ENCODE results near the gene SDC1. TPM values are rescaled to one million over a fixed set of nuclear protein-coding genes. Genes with fewer than 3 reads are reported as not detected.
"Not testable (repeated sequence)": the region's sequence is repeated elsewhere in the genome, so short reads cannot be mapped to it uniquely, and the experiment has no call there.

The SDC1 gene
- under 1 TPM; 0.33 to 0.73 (median 0.66) TPM for total RNA-seq

DNA sequence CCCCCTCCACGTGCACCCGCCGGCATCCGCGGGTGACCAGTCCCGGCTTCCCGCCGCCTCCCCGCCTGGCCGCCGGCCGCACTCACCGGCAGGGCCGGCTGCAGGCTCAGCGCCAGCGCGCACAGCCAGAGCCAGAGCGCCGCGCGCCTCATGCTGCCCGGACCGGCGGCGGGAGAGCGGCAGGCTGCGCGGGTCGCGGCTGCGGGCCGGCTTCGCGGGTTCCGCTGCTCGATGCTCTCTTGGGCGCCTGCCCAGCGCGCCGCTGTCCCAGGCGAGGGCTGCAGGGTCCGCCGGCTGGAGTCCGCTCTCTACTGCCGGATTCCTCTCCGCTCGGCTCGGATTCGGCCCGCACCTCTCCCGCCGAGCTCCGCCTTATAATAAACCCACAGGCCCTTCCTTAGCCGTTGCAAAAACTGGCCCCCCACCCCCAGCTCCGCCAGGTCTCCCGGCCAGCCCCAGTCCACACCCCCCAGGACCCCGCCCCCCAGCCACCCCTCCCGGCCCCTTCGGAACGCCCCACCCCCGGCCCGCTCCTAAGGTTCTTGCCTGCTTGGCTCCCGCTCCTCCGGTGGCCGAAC lies at the start of gene SDC1:
Gene SDC1 (minus strand): TSS at position 415 of the 578 bp plus-strand sequence. CDS start 263 bp downstream, at position 152.
- no peak for DNase-seq
- peak within 1 kb of the TSS; percentile 53 for H3K4me3 Mint-ChIP-seq
- ATAC-seq, result peak; percentile 41 to 44
- no peaks in the 10 kb centered on the region for H3K9me3 Mint-ChIP-seq
- peaks cover 58% of the 10 kb centered on the region for H3K27me3 Mint-ChIP-seq (ENCODE audit: low read depth)
- no peaks in the 10 kb centered on the region for H3K36me3 Mint-ChIP-seq (ENCODE audit: insufficient read depth)
- peaks cover 9% of the 10 kb centered on the region for H3K4me1 Mint-ChIP-seq (ENCODE audit: low read depth)

DNA sequence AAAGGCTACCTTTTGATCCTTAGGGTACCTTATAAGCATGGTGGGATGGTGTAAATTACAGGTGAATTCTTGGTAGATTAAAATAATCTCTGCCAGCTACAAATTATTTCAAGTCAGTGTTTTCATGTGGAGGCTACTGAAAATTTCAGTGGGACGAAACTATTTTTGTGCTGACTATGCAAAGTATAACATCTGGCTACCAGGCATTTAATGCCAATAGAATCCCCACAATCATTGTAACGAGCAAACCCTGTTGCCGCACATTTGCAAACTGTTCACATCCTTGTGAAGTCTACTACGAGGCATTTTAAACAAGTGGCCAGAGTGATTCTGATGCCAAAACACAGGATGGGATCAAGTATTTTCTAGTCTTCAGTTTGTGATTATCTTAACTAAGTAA lies 48.1 kb upstream of the SDC1 start:
- no peak for ATAC-seq
- H3K4me3 Mint-ChIP-seq, result no peak overlapping the region

DNA sequence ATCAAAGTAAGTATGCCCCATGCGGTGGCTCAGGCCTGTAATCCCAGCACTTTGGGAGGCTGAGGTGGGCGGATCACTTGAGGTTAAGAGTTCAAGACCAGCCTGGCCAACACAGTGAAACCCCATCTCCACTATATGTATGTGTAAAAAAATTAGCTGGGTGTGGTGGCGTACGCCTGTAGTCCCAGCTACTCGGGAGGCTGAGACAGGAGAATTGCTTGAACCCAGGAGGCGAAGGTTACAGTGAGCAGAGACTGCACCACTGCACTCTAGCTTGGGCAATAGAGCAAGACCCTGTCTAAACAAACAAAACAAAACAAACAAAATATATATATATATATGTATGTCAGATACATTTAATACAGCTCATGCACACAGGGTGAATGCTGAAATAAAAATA lies 43.4 kb upstream of the SDC1 start:
- H3K36me3 Mint-ChIP-seq (ENCODE audit: insufficient read depth); H3K4me3 Mint-ChIP-seq; ATAC-seq; DNase-seq; H3K27me3 Mint-ChIP-seq (ENCODE audit: low read depth); H3K9me3 Mint-ChIP-seq; H3K4me1 Mint-ChIP-seq (ENCODE audit: low read depth): not testable (repeated sequence)

More for the DNA sequence above, 48.1 kb upstream of the SDC1 start:
- DNase-seq, result no peak
- no peaks in the 10 kb centered on the region for H3K9me3 Mint-ChIP-seq
- H3K4me1 Mint-ChIP-seq (ENCODE audit: low read depth), result peaks cover 8% of the 10 kb centered on the region
- no peaks in the 10 kb centered on the region for H3K27me3 Mint-ChIP-seq (ENCODE audit: low read depth)
- H3K36me3 Mint-ChIP-seq (ENCODE audit: insufficient read depth), result peaks cover 15% of the 10 kb centered on the region

- no peak overlapping the region for H3K4me3 Mint-ChIP-seq
- ATAC-seq, result no peak
Measured at GRCh38 chr2:20267529-20267928, 42.6 kb upstream of the SDC1 start.

DNA sequence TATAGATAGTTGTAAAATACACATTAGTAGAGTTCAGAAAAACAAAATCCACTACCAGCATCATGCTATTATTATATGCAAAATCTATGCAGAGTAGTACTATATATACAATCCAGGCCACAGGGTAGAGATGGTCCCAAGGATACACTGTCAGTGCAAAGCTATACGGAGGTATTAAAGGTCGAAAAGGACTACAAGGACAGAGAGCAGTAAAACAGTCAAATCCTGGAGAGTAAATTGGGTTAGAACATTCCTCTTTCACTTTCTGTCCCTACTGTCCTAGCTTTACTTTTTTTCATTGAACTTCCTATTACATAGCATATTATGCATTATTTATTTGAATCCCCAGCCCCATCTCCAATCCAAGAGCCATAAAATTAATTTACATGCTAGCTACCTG lies 39.7 kb upstream of the SDC1 start:
- Mint-ChIP-seq H3K9me3 (no peaks in the 10 kb centered on the region), H3K4me1 (ENCODE audit: low read depth) (peaks cover 5% of the 10 kb centered on the region), H3K36me3 (ENCODE audit: insufficient read depth) (peaks cover 16% of the 10 kb centered on the region), H3K4me3 (no peak overlapping the region), H3K27me3 (ENCODE audit: low read depth) (no peaks in the 10 kb centered on the region)
- DNase-seq (no peak), ATAC-seq (no peak)

More at GRCh38 chr2:20267529-20267928, 42.6 kb upstream of the SDC1 start:
- no peaks in the 10 kb centered on the region for H3K9me3 Mint-ChIP-seq
- peaks cover 12% of the 10 kb centered on the region for H3K36me3 Mint-ChIP-seq (ENCODE audit: insufficient read depth)
- no peak for DNase-seq
- H3K27me3 Mint-ChIP-seq (ENCODE audit: low read depth), result no peaks in the 10 kb centered on the region
- H3K4me1 Mint-ChIP-seq (ENCODE audit: low read depth), result peaks cover 5% of the 10 kb centered on the region

DNA sequence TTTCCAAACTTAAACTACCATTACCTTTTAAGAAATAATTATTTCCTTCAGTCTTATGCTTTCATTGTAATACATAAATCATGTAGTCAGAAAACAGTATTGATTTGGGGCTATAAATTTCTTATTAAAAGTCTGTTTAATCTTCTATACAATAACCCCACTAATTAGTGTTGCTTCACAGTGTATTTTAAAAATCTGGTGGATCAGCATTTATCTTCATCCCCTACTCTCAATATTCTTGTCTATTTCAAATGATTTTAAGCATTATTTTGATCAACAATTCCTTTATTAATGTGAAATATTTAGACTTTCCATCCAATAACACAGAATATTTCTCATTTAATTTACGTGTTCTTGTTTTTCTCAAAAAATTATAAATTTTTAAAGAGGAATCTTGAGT lies 32.5 kb upstream of the SDC1 start:
- Mint-ChIP-seq H3K36me3 (ENCODE audit: insufficient read depth) (peaks cover 33% of the 10 kb centered on the region), H3K9me3 (no peaks in the 10 kb centered on the region), H3K4me3 (no peak overlapping the region), H3K27me3 (ENCODE audit: low read depth) (no peaks in the 10 kb centered on the region), H3K4me1 (ENCODE audit: low read depth) (no peaks in the 10 kb centered on the region)
- DNase-seq (no peak), ATAC-seq (no peak)

GRCh38 chr2:20254731-20255130 lies 29.8 kb upstream of the SDC1 start:
- ATAC-seq (no peak), DNase-seq (no peak)
- H3K4me3 Mint-ChIP-seq, result no peak overlapping the region
- peaks cover 45% of the 10 kb centered on the region for H3K36me3 Mint-ChIP-seq (ENCODE audit: insufficient read depth)
- H3K4me1 Mint-ChIP-seq (ENCODE audit: low read depth), result no peaks in the 10 kb centered on the region
- no peaks in the 10 kb centered on the region for H3K9me3 Mint-ChIP-seq
- H3K27me3 Mint-ChIP-seq (ENCODE audit: low read depth), result no peaks in the 10 kb centered on the region

DNA sequence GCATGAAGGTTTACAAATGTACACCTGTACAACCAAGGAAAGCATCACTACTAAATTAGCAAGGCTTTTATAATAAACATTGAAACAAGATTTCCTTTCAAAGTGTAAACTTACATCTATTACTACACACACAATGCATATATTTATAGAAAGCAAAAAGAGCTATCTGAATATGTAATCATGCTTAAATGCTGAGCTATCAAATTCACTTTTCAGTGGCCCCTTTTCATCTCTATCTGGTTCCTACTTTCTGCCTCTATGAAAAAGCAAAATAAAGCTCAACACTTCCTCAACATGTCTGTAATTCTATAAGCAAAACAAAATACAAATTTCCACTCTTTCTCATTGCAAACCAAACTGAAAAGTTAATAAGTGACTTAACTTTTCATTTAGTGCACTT lies 25.5 kb upstream of the SDC1 start:
- DNase-seq (no peak), ATAC-seq (no peak)
- H3K4me3 Mint-ChIP-seq, result no peak overlapping the region
- H3K4me1 Mint-ChIP-seq (ENCODE audit: low read depth), result no peaks in the 10 kb centered on the region
- H3K36me3 Mint-ChIP-seq (ENCODE audit: insufficient read depth), result peaks cover 52% of the 10 kb centered on the region
- H3K27me3 Mint-ChIP-seq (ENCODE audit: low read depth), result no peaks in the 10 kb centered on the region
- H3K9me3 Mint-ChIP-seq, result no peaks in the 10 kb centered on the region

- Mint-ChIP-seq H3K4me1 (ENCODE audit: low read depth) (no peaks in the 10 kb centered on the region), H3K27me3 (ENCODE audit: low read depth) (no peaks in the 10 kb centered on the region), H3K4me3 (no peak overlapping the region), H3K36me3 (ENCODE audit: insufficient read depth) (peaks cover 47% of the 10 kb centered on the region), H3K9me3 (no peaks in the 10 kb centered on the region)
- DNase-seq (no peak), ATAC-seq (no peak)
Measured at GRCh38 chr2:20249170-20249569, 24.2 kb upstream of the SDC1 start.

DNA sequence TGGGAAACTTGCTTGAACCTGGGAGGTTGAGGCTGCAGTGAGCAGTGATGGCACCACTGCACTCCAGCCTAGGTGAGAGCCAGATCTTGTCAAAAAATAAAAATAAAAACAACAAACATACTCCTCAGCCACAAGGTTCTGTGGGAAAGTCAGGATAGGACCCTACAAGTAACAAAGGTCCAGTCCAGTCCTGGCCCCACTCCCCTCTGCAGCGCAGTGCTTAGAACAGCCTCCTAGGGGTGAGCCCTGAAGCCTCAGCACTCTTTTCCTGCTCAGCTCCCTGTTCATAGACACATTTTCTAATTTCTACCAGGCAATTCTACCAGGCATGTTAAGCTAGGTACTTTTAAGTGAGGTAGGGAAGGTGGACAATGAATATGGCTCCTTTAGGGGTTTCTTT lies 22.2 kb upstream of the SDC1 start:
- ATAC-seq, result no peak
- Mint-ChIP-seq H3K4me1 (ENCODE audit: low read depth) (peaks cover under 1% of the 10 kb centered on the region), H3K27me3 (ENCODE audit: low read depth) (no peaks in the 10 kb centered on the region), H3K9me3 (no peaks in the 10 kb centered on the region), H3K36me3 (ENCODE audit: insufficient read depth) (peaks cover 37% of the 10 kb centered on the region), H3K4me3 (no peak overlapping the region)
- no peak for DNase-seq

GRCh38 chr2:20243637-20244036 lies 18.7 kb upstream of the SDC1 start:
- ATAC-seq; H3K4me3 Mint-ChIP-seq; H3K9me3 Mint-ChIP-seq; H3K4me1 Mint-ChIP-seq (ENCODE audit: low read depth); H3K27me3 Mint-ChIP-seq (ENCODE audit: low read depth); DNase-seq: not testable (repeated sequence)
- H3K36me3 Mint-ChIP-seq (ENCODE audit: insufficient read depth), result peaks cover 12% of the 10 kb centered on the region

- peaks cover 15% of the 10 kb centered on the region for H3K27me3 Mint-ChIP-seq (ENCODE audit: low read depth)
- no peak overlapping the region for H3K4me3 Mint-ChIP-seq
- H3K4me1 Mint-ChIP-seq (ENCODE audit: low read depth), result peaks cover 5% of the 10 kb centered on the region
- H3K9me3 Mint-ChIP-seq, result no peaks in the 10 kb centered on the region
- ATAC-seq, result peak; percentile 35 to 37
- H3K36me3 Mint-ChIP-seq (ENCODE audit: insufficient read depth), result peaks cover 8% of the 10 kb centered on the region
- no peak for DNase-seq
Measured at GRCh38 chr2:20242727-20243377, 17.9 kb upstream of the SDC1 start.

DNA sequence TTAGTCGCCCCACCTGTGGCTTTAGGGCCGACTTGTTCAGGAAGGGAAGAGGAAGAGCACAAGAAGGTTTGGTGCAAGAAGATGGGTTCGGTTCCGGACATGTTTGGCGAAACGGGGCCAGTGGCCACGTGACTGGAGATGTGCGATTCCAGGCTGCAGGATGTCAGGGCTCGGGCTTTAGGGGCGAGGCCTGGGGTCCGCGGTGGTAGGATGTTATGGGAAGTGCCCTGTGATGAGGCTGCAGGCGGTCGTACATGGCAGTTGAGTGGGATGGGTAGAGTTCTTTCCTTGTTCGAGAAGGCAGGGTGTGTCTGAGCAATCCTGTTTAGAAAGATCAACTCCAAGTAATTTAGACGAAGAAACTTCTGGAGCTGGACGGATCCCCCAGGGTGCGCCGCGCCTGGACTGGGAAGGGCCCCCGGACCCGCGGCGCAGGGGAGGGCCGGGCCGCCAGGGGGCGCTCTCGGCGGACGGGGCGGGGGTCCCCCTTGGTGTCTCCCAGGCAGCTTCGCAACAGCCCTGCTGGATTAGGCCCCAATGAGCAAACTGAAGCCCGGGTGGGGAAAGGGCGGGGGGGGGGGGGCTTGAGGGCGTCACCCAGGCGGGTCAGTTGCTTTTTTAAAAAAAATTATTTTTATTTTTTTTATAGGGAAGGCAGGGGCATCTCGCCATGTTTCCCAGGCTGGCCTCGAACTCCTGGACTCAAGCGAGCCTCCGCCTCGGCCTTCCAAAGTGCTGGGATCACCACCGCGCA lies 17.2 kb upstream of the SDC1 start:
- ATAC-seq (peak; percentile 37 to 61), DNase-seq (no peak)
- H3K4me1 Mint-ChIP-seq (ENCODE audit: low read depth), result peaks cover 5% of the 10 kb centered on the region
- H3K36me3 Mint-ChIP-seq (ENCODE audit: insufficient read depth), result peaks cover 2% of the 10 kb centered on the region
- H3K4me3 Mint-ChIP-seq, result no peak overlapping the region
- H3K27me3 Mint-ChIP-seq (ENCODE audit: low read depth), result peaks cover 20% of the 10 kb centered on the region
- H3K9me3 Mint-ChIP-seq, result no peaks in the 10 kb centered on the region

DNA sequence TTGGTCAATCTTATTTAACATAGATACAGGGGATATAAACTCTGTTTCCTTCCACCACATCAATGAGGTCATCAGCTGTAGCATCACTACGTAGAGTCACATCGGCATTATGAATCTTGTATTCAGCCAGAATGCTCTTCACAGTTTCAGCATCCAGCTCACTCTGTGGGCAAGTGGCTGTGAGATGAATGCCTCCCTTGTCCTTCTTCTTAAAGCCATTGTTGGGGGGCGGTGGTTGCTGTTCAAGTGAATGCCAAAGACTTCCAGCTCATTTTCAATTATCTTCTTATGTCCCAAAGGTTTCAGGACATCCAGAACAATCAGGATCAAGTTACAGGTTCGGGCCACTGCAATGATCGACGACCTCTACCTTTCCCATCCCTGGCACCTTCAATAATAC lies 15.4 kb upstream of the SDC1 start:
- not testable (repeated sequence) for H3K4me1 Mint-ChIP-seq (ENCODE audit: low read depth); ATAC-seq; H3K9me3 Mint-ChIP-seq; H3K36me3 Mint-ChIP-seq (ENCODE audit: insufficient read depth); H3K4me3 Mint-ChIP-seq; DNase-seq
- peaks cover 31% of the 10 kb centered on the region for H3K27me3 Mint-ChIP-seq (ENCODE audit: low read depth)

DNA sequence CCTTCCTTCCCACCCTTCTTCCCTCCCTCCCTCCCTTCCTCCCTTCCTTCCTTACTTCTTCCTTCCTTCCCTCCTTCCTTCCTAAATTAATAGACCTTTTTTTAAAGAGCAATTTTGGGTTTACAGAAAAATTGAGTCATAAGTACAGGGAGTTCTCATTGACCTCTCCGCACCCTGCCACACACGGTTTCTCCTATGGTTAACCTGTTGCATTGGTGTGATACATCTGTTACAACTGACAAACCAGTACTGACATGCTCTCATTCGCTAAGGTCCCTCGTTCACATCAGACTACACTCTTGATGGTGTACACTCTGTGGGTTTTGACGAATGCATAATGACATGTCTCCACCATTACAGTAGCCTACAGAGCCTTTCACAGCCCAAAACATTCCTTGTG lies 11.6 kb upstream of the SDC1 start:
- H3K27me3 Mint-ChIP-seq (ENCODE audit: low read depth), result peaks cover 37% of the 10 kb centered on the region
- no peak overlapping the region for H3K4me3 Mint-ChIP-seq
- ATAC-seq, result no peak
- no peaks in the 10 kb centered on the region for H3K9me3 Mint-ChIP-seq
- H3K36me3 Mint-ChIP-seq (ENCODE audit: insufficient read depth), result no peaks in the 10 kb centered on the region
- DNase-seq, result no peak
- H3K4me1 Mint-ChIP-seq (ENCODE audit: low read depth), result peaks cover 1% of the 10 kb centered on the region
